Measurements from ENCODE around the gene UGP2. TPM values are rescaled to one million over a fixed set of nuclear protein-coding genes. Genes with fewer than 3 reads are reported as not detected.
A peak's percentile ranks its signal among the peaks of the same experiment; 100 is the strongest.

Gene UGP2
- 145 TPM for total RNA-seq
- long read RNA-seq, transcript UGP2-202 (10 exons, 2,136 nt) = major isoform, 103 of 193 reads
- long read RNA-seq, transcript UGP2-207 (11 exons, 2,057 nt) = minor isoform, 12 of 193 reads
- long read RNA-seq, transcript UGP2-201 (10 exons, 2,338 nt) = minor isoform, 45 of 193 reads
- long read RNA-seq, partial matches to known transcripts = 1 of 193 reads
- long read RNA-seq, other reads (novel, unspliced or antisense) = 32 of 193 reads

DNA sequence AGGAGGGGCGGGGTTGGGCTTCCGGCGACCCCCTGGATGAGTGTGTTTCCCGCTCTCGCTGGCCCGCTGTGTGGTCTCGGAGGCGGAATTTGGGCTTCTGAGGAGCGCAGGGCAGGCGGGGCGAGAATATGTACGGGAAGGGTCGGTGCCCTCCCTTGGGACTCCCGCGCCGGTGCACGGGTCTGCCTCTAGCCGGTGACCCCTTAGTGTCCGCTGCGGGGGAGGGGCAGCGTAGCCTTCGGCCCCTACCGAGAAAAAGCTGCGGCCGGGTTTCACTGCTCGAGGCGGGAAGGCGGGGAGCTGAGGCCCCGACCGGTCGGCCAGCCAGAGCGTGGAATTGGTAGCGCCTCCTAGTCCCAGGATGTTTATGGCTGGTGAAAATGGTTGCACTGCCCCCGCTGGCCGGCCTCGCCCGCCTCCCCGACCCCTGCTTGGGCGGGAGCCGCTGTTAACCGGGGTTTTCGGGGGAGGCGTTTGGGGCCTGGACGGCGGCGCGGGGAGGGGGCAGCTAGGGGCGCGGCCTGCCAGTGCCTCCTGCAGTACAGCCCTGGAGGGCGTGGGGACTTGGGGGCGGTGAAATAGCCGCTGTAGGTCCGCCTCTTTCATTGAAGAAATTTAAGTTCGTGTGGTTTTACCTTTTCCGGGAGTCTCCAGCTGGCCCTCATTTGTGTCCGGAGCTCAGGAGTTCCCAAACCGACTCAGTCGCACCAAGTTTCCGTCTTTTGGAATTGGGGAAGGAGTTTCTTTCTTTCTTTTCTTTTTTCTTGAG, at the start of gene UGP2:
UGP2 (plus strand) TSS at position 643 of the 769 bp plus-strand sequence. CDS start 290 bp downstream, outside the sequence.
- ATAC-seq = peak; percentile 90
- no peaks in the 10 kb centered on the region for H3K27me3 ChIP-seq
- intact Hi-C loops (cut with DNase I) = no loop called here
- peak; percentile 95 for DNase-seq
- H3K27ac ChIP-seq = peak within 1 kb of the TSS; percentile 98
- no peaks in the 10 kb centered on the region for H3K36me3 ChIP-seq
- H3K9me3 ChIP-seq = no peaks in the 10 kb centered on the region
- TF ChIP-seq, protein P1, sequence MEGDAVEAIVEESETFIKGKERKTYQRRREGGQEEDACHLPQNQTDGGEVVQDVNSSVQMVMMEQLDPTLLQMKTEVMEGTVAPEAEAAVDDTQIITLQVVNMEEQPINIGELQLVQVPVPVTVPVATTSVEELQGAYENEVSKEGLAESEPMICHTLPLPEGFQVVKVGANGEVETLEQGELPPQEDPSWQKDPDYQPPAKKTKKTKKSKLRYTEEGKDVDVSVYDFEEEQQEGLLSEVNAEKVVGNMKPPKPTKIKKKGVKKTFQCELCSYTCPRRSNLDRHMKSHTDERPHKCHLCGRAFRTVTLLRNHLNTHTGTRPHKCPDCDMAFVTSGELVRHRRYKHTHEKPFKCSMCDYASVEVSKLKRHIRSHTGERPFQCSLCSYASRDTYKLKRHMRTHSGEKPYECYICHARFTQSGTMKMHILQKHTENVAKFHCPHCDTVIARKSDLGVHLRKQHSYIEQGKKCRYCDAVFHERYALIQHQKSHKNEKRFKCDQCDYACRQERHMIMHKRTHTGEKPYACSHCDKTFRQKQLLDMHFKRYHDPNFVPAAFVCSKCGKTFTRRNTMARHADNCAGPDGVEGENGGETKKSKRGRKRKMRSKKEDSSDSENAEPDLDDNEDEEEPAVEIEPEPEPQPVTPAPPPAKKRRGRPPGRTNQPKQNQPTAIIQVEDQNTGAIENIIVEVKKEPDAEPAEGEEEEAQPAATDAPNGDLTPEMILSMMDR (IDR thresholded peaks at IDR 0.05) = peak; percentile 29
- peaks cover 46% of the 10 kb centered on the region for H3K4me1 ChIP-seq
- peak within 1 kb of the TSS; percentile 93 for H3K4me3 ChIP-seq

DNA sequence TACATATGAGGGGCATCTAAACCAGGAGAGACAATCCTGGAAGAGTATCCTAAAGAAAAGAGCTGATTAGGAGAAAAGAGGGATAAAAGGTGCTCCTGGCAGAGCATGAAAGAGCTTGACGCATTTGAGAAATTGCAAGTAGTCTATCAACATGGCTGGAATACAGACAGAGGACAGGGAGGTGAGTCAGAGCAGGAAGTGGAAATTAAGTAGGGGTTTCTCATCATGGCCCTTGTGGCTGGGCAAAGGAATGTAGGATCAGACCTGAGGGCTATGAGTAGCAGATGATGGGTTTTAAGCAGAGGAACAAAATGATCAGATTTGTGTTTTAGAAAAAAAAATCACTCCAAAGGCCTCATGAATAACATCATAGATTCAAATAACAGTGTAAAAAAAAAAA, 49.2 kb upstream of the UGP2 start:
- TF ChIP-seq, protein P1 (IDR thresholded peaks at IDR 0.05) = no peak
- no peak for ATAC-seq
- H3K4me3 ChIP-seq = no peak overlapping the region
- no peaks in the 10 kb centered on the region for H3K27me3 ChIP-seq
- no peak for DNase-seq
- no peaks in the 10 kb centered on the region for H3K9me3 ChIP-seq
- H3K4me1 ChIP-seq = no peaks in the 10 kb centered on the region
- no peaks in the 10 kb centered on the region for H3K36me3 ChIP-seq
- H3K27ac ChIP-seq = no peak overlapping the region
- intact Hi-C loops (cut with DNase I) = no loop called here

DNA sequence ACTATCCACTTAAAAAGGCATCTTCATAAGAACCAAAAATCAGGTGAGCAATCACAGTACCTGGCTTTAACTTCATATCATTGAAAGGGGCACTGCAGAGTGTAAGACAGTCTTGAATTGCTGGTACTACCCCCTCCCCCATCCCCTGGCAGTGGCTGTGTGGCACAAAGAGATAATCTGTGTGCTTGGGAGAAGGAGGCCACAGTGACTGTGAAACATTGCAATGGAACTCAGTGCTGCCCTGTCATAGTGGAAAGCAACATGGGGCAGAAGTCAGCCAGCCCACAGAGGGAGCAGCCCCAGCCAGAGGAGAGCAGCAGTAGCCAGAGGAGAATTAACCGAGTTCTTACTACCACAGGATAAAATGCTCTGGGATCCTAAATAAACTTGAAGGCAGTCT, 45.3 kb upstream of the UGP2 start:
- no peaks in the 10 kb centered on the region for H3K36me3 ChIP-seq
- no peaks in the 10 kb centered on the region for H3K9me3 ChIP-seq
- no peak overlapping the region for H3K27ac ChIP-seq
- no peak for ATAC-seq
- no peaks in the 10 kb centered on the region for H3K4me1 ChIP-seq
- TF ChIP-seq, protein P1 (IDR thresholded peaks at IDR 0.05) = no peak
- no peak for DNase-seq
- intact Hi-C loops (cut with DNase I) = no loop called here
- H3K4me3 ChIP-seq = no peak overlapping the region
- no peaks in the 10 kb centered on the region for H3K27me3 ChIP-seq

DNA sequence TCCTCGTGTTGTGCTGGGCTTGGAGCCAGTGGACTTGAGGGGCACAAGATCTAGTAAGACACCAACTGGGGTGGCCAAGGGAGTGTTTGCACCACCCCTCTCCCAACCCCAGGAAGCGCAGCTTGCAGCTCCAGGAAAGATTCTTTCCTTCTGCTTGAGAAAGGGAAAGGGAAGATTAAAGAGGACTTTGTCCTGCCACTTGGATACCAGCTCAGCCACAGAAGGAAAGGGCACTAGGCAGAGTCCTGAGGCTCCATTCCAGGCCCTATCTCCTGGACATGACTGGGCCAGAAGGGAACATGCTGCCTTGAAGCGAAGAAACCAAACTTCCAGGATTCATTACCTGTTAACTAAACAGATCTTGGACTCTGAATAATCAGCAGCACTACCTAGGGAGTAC, 44.9 kb upstream of the UGP2 start:
- ATAC-seq (no peak), DNase-seq (no peak)
- no peak overlapping the region for H3K27ac ChIP-seq
- no peaks in the 10 kb centered on the region for H3K27me3 ChIP-seq
- H3K4me3 ChIP-seq = no peak overlapping the region
- no peaks in the 10 kb centered on the region for H3K4me1 ChIP-seq
- no peaks in the 10 kb centered on the region for H3K36me3 ChIP-seq
- H3K9me3 ChIP-seq = no peaks in the 10 kb centered on the region
- intact Hi-C loops (cut with DNase I) = no loop called here
- TF ChIP-seq, protein P1 (IDR thresholded peaks at IDR 0.05) = no peak

DNA sequence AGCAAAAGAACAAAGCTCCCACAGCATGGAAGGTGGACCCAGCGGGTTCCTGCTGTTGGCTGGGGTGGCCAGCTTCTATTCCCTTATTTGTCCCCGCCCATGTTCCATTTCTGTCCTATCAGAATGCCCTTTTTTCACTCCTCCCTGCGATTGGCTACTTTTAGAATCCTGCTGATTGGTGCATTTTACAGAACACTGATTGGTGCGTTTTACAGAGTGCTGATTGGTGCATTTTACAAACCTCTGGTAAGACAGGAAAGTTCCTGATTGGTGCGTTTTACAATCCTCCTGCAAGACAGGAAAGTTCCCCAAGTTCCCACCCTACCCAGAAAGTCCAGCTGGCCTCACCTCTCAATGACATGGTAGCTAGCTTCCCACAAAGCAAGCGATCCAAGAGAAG, 40.2 kb upstream of the UGP2 start:
- TF ChIP-seq, protein P1 (IDR thresholded peaks at IDR 0.05) = no peak
- H3K9me3 ChIP-seq = no peaks in the 10 kb centered on the region
- intact Hi-C loops (cut with DNase I) = no loop called here
- DNase-seq = no peak
- H3K36me3 ChIP-seq = no peaks in the 10 kb centered on the region
- H3K27me3 ChIP-seq = no peaks in the 10 kb centered on the region
- no peaks in the 10 kb centered on the region for H3K4me1 ChIP-seq
- no peak overlapping the region for H3K27ac ChIP-seq
- ATAC-seq = no peak
- no peak overlapping the region for H3K4me3 ChIP-seq
